ENCODE results near the gene SLC37A1.

- TF ChIP-seq CTCF (IDR thresholded peaks at IDR 0.05 in 2 of 3, conservative IDR thresholded peaks at IDR 0.05 in 1 of 3; ENCODE audit: insufficient read depth in 2 of 3, low read depth in 1 of 3, low read length in 3 of 3) (no peak), SMARCE1 (IDR thresholded peaks at IDR 0.05) (no peak), REST (IDR thresholded peaks at IDR 0.05; ENCODE audit: borderline replicate concordance) (no peak), REST (CRISPR knock-in tag; IDR thresholded peaks at IDR 0.05; ENCODE audit: low read depth) (no peak), EZH2 (IDR thresholded peaks at IDR 0.05; ENCODE audit: borderline replicate concordance, low read depth, low read length) (no peak), MED1 (CRISPR knock-in tag; IDR thresholded peaks at IDR 0.05; ENCODE audit: borderline replicate concordance) (no peak), SPI1 (IDR thresholded peaks at IDR 0.05; ENCODE audit: borderline replicate concordance, low read depth, low read length) (no peak), KLF13 (tag; IDR thresholded peaks at IDR 0.05; ENCODE audit: borderline replicate concordance, low read depth) (no peak), PCBP2 (IDR thresholded peaks at IDR 0.05; ENCODE audit: low read depth, low read length, poor library complexity, severe bottlenecking) (no peak), ZKSCAN3 (CRISPR knock-in tag; IDR thresholded peaks at IDR 0.05) (no peak), SNIP1 (IDR thresholded peaks at IDR 0.05; ENCODE audit: low read depth) (no peak)
- TF ChIP-seq, protein P1, sequence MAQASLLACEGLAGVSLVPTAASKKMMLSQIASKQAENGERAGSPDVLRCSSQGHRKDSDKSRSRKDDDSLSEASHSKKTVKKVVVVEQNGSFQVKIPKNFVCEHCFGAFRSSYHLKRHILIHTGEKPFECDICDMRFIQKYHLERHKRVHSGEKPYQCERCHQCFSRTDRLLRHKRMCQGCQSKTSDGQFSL (CRISPR knock-in tag; IDR thresholded peaks at IDR 0.05): no peak
- TF ChIP-seq, protein P1 (tag; IDR thresholded peaks at IDR 0.05): no peak
Measured at GRCh38 chr21:42527127-42527488, 13.5 kb downstream of the SLC37A1 start.

All from K562 (cell line).